Hematopoietic multipotent progenitor cell treated with erythropoietin and hydrocortisone succinate and interleukin-3 and kit ligand, for 8 days (in vitro differentiated cells): ENCODE data around the gene CEBPZOS.
A peak's percentile ranks its signal among the peaks of the same experiment; 100 is the strongest.

ENCODE experiments used
- DNase-seq: peaks from one replicate; pipeline ENCODE4 v3.0.0-alpha.2; 2015

Gene CEBPZOS

DNA sequence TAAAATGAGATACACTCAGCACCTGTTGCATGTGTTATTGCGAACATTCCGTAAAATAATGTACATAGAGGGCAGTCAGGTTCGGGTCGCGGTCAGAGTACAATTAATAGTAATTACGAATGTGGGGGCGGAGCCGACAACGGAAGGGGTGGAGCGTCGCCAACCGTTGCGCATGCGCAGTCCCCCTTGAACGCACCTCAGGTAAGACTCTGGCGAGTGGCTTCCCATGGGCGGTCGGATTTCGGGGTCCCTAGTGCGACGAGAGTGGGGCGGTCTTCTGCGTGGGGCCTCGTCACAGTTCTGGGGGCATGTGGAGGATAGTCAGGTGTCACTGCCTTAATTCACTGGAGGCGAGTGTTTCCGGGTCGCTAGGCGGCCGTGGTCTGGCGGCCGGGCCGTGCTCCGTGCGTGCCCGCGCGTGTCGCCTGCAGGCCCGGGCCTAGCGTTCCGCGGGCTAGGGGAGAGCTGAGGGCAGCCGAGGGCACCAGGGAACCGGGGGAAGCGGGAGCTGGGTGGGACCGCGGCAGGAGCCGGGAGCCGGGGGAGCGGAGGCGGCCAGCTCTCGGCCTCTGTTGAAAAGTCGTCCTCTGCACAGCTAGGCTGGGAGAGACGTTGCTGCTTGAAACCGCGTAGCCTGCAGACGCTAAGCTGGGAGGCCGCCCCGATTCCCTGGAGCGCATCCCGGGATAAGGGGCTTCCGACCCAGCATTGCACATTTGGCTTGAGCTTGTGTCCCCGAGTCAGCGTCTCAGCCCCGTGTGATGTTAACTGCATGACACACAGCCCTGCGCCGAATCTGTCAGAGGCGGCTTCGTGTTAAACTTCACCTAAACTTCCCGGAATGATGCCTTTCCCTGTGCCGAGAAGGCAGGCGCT lies at the start of gene CEBPZOS:
Gene CEBPZOS (plus strand): TSS at position 177 of the 876 bp plus-strand sequence. CDS start 3,209 bp downstream, outside the sequence.
- peak; percentile 86 for DNase-seq

DNA sequence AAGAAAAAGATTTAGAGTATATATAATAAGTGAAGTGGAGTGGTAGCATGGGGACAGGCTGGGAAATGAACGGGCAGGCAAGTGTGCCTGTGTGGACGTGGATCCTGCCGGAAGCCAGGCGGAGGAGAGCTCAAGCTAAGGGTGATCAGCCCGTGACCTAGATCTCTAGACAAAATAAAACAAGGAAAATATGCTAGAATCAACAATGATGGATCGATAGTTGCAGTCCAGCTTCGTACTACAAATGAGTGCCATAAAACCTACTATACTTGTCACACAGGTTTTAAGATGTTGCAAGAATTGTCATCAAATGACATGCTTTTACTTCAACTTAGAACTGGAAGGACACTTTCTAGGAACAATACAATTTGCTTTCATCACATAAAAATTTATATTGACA lies 48.0 kb upstream of the CEBPZOS start:
- DNase-seq: no peak

DNA sequence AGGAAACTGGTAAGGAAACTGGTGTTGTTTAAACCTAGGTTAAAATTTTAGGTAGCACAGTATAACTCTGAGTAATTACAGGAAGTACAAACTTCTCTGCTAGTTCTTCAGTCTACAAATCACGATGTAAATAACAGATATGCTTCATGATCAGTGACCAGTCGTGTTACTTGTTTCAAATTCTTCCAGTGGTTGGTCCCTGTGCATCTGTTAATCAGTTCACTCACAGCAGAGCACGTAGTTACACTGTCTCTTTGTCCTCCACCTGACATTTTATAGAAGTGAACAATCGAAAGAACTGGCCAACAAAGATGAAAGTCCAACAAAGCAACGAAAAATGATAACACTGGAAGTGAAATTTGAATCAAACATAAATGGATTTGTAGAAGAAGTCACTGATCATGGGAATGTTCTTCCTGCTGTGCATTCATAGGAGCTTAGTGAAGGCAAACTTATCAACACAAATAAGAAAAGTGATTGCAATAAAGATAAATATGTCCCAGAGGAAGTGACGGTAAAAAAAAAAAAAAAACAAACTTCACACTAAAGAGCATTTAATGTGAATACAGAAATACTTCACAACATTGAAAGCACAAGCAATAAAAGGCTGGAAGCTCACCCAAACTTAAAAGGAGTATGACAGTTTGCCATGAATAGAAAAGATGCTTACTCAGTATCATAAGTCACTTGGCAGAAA lies 46.5 kb upstream of the CEBPZOS start:
- peak; percentile 11 for DNase-seq

DNA sequence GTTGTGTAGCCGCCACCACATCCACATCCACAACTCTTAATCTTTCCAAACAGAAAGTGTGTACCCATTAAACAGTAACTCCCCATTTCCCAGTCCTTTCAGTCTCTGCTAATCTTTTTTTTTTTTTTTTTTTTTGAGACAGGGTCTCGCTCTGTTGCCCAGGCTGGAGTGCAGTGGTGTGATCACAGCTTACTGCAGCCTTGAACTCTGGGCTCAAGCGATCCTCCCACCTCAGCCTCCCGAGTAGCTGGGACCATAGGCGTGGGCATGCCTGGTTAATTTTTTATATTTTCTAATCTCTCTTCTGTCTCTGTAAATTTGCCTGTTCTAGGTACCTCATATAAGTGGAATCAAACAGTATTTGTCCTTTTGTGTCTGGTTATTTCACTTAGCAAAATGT lies 43.1 kb upstream of the CEBPZOS start:
- DNase-seq: no peak

DNA sequence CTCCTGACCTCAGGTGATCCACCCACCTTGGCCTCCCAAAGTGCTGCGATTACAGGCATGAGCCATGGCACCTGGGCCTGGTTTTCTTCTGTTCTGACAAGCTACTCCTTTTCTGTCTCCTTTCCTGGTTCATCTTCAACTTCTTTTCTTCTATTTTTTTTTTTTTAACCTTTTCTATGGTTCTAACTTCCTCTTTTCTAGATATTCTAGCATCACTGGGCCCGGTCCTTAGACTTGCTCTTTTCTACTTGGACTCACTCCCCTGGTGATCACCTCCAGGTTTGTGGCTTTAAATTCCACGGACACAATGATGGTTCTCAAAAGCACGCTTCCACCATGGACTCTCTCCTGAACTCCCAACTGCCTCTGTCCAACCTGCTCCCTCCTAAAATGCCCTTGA lies 41.5 kb upstream of the CEBPZOS start:
- no peak for DNase-seq

DNA sequence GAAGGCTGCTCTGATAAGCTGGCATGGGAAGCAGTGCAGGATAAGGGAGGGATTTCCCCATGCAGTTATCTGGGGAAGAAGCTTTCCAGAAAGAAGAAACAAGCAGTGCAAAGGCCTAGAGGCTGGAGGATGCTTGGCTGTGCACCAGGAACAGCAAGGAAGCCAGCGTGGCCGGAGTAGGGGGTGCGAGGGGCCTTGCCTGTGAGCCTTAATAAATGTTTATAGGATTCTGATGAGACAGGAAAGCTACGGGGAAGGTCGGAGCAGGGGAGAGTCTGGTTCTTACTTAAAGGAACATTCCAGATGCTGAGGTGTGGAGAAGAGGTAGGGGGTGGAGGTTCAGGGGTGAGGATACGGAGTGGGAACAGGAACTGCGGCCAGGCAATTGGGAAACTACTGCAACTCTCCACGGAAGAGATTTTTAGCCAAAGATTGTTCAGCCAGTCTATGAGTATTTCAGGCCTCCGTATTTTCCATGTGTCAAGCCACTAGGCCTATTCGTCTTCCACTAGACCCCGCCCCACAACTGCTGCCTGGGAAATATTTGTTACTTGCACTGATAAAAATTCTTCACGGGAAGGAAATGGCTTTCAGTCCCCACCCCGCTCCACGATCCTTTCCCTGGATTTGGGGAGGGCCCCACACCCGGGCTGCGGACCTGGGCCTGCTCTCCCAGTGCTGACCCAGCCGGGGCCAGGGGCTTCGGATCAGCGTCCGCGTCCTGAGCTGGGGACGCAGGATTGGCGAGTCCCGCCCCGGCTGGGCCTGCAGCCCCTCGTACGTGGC lies 40.0 kb upstream of the CEBPZOS start:
- peak; percentile 52 for DNase-seq

DNA sequence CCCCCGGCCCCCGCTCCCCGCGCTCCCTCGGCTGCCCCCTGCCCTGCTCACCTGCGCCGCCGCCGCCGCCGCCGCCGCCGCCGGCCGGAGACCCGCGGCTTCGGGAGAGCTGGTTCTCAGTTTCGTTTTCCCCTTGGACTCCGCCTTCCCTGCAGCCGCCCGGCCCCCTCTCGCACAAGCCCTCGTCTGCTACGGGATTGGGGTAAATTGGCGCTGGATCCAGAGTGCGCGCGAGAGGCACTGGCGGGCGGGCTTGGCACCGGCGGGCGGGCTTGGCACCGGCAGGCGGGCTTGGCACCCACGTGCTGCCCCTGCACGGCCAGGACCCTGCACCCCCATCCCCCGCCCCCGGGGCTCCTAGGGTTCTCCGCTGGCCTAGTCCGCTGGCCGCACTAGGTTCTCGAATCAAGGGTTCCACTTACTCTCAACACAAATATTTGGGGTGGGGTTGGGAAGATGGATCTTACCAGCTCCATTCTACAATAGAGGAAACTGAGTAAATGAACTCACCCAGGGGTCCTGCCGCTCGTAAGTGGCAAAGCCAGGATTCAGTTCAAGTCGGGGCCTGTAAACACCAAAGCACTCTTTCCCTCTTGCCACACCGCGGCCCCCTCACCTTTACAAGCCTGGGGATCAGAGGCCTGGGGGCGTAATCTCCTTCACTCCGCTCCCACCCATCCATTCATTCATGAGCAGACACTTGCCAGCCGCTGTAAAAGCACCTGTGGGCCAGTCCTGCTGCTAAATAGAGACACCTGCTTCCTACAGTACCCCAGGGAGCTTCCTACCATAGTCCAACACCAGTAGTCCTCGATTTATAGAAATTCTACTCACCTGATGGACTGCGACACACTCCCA lies 39.2 kb upstream of the CEBPZOS start, which contains the start of gene EIF2AK2:
Gene EIF2AK2 (minus strand): TSS at position 124 of the 858 bp plus-strand sequence. CDS start 9,174 bp downstream, outside the sequence.
- peak; percentile 88 for DNase-seq

DNA sequence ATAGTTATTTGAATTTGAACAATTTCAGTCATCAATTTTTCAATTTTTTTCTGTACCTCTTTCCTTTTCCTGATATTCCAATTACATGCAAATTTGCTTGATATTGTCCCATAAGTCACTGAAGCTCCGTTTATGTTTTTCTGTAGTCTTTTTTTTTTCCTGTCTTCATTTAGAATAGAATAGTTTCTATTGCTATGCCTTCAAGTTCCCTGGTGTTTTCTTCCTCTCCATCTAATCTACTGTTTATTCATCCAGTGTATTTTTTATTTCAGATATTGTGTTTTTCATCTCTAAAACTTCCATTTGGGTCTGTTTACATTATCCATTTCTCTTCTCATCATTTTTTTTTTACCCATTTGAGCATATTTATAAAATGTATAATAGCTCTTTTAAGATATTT lies 31.5 kb upstream of the CEBPZOS start:
- no peak for DNase-seq

DNA sequence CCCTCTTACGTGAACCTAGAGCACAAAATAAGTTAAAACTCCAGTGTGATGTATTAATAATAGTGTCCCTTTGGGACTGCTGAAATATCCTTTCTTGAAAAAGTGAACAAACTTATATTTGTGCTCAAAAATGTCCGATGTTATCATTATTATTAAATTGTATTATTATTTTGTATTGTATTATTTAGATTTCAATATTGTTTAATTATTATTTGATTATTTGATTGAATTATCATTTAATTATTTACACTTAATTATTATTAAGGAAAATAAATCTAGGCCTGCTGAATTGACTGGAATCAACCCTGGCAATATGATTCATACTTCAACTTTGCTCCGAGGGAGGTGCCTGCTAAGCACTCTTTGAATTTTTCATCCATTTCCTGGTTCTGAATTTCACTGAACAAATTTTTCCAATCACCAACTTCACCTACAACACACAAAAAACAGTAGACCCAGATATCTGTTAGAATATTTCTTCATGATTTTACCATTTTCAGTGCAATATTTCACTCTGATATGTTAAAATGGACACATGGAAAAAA lies 28.6 kb upstream of the CEBPZOS start:
- no peak for DNase-seq

DNA sequence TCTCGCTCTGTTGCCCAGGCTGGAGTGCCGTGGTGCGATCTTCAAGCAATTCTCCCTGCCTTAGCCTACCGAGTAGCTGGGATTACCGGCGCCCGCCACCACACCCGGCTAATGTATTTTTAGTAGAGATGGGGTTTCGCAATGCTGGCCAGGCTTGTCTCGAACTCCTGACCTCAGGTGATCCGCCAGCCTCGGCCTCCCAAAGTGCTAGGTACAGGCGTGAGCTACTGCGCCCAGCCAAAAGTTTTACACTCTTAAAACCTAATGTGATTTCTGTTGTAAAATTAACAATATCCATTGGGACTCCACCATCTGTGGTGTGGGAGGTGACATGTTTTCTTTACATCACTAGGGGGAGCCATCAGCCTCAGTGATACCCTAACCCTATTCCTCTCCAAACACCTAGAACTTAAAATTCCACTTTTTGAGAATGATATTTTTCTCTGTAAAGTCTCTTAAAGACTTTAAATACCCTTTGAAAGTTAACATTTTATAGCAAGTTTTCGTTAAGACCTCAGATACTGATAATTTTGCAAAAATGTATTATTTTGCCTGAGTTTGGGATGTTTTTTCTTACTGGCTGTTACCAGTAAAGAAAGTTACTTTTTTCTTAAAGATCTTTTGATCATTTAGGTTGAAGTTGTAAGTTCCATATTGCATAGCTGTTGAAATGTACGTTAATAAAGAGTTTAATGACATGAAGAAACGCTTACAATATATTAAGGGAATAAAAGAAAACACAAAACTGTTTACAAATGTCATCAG lies 27.9 kb upstream of the CEBPZOS start:
- DNase-seq: peak; percentile 63

DNA sequence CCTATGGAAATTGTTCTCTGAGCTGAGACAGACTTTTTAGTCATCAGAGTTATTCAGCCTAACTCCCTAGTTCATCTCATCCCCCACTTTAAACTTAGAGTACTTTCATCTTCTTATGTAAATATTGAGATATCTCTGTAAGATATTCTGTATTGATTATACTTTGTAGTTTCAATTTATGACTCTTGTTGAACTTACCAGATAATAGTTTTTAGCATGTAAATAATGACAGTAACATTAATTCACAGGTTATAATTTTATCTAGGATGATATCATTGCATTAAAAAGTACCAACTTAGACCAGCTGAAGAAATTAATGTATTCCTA lies 24.7 kb upstream of the CEBPZOS start:
- DNase-seq: no peak

DNA sequence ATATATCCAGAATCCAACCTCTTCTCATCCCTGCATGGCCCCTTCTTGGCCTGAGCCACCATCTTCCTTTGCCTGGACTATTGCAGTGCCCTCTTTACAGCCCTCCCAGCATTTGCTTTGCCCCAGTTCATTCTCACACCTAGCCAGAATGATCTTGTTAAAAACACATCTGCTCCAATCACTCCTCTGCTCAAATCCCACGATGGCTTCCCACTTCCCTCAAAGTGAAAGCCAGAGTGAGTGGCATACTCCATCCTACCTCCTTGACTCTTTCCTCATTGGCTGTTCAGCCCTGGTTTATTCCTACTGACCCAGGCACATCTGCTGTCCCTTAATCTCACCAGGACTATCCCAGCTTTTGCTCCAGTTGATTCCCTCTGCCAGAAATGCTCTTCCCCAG lies 22.6 kb upstream of the CEBPZOS start:
- DNase-seq: no peak

DNA sequence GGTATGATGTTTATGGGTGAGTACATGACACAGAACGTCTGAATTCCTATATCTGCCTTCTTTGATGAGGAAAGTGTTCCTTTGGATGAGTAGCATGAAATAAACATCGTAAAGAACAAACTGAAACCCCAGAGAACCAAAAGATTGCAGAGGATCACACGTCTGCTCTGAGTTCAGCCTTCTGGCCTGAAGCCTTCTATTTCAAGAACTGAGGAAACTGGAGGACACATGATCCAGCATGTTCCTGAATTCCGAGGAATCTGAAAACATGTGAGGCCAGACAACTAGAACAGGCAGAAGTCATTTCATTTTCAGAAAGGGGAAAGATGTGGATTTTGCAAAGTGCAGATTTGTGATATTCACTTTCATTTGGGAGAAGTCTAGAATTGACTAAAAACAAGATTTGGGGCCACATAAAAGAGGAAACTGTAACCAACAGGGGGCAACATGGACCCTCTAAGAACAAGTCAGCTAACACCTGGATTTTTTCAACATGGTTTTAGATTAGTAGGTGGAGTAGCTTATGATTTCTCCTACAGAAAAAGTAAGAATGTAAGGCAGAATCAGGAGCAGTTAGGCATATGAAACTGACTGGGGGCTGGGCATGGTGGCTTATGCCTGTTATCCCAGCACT lies 16.2 kb upstream of the CEBPZOS start:
- DNase-seq: no peak

DNA sequence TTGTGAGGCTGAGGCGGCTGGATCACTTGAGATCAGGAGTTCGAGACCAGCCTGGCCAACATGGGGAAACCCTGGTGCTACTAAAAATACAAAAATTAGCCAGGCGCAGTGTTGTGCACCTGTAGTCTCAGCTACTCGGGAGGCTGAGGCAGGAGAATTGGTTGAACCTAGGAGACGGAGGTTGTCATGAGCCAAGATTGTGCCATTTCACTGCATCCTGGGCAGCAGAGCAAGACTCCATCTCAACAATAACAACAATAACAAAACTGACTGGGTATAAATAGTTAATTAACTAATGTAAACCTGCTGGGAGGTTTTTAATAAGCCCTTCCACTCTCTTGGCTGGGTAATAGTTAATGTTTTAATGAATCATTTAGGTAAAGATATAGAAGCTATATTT lies 15.7 kb upstream of the CEBPZOS start:
- no peak for DNase-seq

DNA sequence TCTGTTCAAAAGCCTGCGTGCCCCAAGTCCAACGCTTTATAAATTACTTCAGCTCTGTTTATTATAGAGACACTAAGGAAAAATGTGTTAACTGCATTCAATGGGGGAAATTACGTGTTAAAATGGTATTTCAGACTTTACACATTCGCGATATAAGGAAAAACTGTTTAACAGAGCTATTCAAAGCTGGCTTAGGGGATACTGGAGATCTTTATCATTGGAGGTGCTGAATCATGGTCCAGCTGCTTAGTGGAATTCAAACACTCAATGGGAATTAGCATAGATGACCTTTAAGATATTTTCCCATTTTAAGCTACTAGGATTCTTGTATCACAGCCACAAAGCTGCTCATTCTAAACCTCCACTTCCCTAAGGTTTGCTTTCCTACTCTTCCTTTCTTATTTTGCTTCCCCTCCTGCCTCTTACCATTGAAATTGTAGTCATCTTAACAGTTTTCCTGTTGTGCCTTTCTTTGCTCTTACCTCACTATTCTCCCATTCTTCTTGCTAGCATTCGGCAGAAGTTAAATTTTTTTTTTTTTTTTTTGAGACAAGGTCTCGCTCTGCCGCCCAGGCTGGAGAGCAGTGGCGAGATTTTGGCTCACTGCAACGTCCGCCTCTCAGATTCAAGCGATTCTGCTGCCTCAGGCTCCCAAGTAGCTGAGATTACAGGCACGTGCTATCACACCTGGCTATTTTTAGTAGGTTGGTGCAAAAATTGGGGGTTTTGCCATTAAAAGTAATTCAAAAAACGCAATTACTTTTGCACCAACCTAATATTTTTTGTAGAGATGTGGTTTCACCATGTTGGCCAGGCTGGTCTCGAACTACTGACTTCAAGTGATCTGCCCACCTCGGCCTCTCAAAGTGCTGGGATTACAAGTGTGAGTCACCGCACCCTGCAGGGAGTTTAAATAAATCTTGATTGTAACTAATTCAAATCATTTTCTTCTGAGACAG lies 14.3 kb upstream of the CEBPZOS start:
- DNase-seq: no peak

DNA sequence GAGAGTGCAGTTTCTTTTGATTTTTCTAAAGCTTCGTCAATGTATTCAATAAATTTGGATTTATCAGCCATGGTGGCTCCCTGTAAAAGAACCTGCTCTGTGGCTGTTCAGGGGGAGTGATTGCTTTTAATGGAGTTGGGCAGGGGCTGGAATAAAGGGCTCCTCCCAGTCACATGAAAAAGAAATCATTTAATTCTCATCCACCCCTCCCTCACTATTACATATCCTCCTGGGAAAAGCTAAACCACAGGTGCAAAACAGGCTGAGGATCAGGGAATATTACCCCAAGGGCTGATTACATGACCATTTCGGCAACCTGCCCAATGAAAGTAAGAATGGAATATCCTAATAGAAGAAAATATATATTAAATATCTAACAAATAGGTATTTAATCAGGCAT lies 7.7 kb upstream of the CEBPZOS start, which contains the start of gene SULT6B1:
Gene SULT6B1 (minus strand): TSS at position 101 of the 400 bp plus-strand sequence. CDS start 30 bp downstream, at position 71.
- DNase-seq: no peak

DNA sequence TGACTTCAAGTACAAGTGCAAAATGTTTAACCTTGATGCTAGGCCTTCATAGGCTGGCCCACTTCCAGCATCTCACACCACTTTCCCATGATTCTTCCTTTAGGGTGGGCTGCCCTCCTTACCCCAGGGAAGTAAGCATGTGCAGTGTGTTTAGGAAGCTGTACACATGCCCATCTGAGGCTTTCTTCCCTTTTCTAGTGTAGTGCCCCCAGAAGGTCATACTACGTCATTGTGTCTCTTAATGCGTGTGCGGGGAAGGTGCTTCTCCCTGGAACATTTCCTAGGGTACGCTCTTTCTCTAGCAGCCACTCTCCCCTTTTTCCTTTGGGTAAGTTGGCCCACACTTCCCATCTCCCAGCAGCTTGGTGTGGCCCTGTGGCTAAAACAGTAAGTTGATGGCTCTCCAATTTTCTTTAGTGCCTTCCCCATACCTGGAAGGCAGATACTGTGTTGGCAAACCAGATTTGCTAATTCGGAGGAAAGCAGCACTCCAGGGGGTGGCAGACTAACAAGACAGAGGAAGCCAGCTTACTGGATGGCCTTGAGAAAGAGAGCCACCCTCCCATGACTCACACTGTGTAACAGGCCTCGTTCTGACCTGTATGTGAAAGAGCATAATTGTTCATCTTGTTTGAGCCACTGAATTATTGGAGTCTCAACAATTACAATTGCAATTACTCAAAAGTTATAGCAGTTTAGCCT lies 6.7 kb upstream of the CEBPZOS start:
- DNase-seq: no peak

DNA sequence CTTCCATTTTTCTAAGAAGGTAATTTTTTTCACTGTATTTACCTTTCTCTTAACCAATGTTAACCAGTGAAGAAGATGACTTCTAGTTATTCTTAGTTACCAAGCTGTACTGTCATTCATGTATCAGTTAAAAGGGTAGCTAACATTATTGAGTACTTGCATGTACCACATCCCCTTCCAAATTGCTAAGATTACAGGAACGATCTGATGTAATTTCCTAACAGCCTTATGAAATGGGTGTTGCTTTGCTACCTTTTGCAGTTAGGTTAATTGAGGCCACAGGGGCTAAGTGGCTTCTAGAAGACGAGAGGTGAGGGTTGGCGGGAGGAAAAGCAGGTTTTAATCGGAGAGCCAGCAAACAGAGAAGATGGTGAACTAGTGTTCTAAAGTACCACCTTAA lies 6.0 kb upstream of the CEBPZOS start:
- no peak for DNase-seq

DNA sequence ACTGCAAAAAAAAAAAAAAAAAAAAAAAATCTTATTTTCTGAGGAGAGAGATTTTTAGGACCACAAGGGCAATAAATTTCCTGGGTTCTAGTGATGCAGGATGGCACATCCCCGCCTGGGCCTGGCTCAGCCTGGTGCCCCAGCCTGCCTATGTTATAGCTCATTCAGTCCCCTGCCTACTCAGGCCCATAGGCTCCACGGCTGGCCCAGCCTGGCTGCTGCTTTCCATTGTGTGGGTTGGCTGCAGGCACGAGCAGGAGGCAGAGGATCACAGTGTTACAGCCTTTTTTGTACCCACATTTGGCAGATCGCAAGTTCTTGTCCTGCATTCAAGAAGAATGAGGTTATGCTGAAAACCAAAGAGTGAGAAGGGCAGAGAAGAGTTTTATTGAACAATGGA lies 5.0 kb upstream of the CEBPZOS start:
- no peak for DNase-seq
